ENCODE data around the gene PRKAG3. TPM values are rescaled to one million over a fixed set of nuclear protein-coding genes. Genes with fewer than 3 reads are reported as not detected.
"Not testable (repeated sequence)": the region's sequence is repeated elsewhere in the genome, so short reads cannot be mapped to it uniquely, and the experiment has no call there.

The PRKAG3 gene
- total and polyA plus RNA-seq, 4 donors = 0.08 TPM; not detected in 3

DNA sequence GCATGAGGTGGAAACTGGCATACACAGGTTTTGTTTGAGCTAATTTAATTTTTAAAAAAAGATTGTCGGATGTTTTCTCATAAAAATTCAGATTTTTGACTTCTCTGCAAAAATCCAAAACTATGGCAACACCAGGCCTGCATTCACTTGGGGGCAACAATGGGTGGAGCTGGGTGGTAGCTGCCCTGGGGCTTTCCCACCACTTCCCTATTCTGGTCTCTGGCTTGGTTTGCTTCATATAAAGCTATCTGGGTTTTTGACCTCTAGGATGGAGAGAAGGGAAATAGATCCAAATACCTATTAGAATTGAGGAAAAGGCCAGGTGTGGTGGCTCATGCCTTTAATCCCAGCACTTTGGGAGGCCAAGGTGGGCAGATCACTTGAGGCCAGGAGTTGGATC lies 55.1 kb downstream of the PRKAG3 start:
- H3K27me3 ChIP-seq (ENCODE audit: control insufficient read depth in 4 of 4, insufficient read depth in 4 of 4, low read length in 3 of 4) = no peaks in the 10 kb centered on the region
- H3K9me3 ChIP-seq (ENCODE audit: control insufficient read depth in 4 of 4, low read length in 3 of 4) = peaks cover 0 to 3% (median 0%) of the 10 kb centered on the region in 4 donors
- no peak overlapping the region for H3K27ac ChIP-seq (ENCODE audit: low read depth in 1 of 2, low read length in 2 of 2)
- no peak for TF ChIP-seq FOXA1 (IDR thresholded peaks at IDR 0.05)
- TF ChIP-seq, protein P1, sequence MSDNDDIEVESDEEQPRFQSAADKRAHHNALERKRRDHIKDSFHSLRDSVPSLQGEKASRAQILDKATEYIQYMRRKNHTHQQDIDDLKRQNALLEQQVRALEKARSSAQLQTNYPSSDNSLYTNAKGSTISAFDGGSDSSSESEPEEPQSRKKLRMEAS (IDR thresholded peaks at IDR 0.05) = no peak
- no peak for TF ChIP-seq NR2F2 (IDR thresholded peaks at IDR 0.05)
- no peak for TF ChIP-seq GABPA (IDR thresholded peaks at IDR 0.05 in 1 of 2, conservative IDR thresholded peaks at IDR 0.05 in 1 of 2)
- TF ChIP-seq YY1 (IDR thresholded peaks at IDR 0.05) = no peak
- TF ChIP-seq, protein P2, sequence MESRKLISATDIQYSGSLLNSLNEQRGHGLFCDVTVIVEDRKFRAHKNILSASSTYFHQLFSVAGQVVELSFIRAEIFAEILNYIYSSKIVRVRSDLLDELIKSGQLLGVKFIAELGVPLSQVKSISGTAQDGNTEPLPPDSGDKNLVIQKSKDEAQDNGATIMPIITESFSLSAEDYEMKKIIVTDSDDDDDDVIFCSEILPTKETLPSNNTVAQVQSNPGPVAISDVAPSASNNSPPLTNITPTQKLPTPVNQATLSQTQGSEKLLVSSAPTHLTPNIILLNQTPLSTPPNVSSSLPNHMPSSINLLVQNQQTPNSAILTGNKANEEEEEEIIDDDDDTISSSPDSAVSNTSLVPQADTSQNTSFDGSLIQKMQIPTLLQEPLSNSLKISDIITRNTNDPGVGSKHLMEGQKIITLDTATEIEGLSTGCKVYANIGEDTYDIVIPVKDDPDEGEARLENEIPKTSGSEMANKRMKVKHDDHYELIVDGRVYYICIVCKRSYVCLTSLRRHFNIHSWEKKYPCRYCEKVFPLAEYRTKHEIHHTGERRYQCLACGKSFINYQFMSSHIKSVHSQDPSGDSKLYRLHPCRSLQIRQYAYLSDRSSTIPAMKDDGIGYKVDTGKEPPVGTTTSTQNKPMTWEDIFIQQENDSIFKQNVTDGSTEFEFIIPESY (IDR thresholded peaks at IDR 0.05) = no peak
- TF ChIP-seq, protein P3, sequence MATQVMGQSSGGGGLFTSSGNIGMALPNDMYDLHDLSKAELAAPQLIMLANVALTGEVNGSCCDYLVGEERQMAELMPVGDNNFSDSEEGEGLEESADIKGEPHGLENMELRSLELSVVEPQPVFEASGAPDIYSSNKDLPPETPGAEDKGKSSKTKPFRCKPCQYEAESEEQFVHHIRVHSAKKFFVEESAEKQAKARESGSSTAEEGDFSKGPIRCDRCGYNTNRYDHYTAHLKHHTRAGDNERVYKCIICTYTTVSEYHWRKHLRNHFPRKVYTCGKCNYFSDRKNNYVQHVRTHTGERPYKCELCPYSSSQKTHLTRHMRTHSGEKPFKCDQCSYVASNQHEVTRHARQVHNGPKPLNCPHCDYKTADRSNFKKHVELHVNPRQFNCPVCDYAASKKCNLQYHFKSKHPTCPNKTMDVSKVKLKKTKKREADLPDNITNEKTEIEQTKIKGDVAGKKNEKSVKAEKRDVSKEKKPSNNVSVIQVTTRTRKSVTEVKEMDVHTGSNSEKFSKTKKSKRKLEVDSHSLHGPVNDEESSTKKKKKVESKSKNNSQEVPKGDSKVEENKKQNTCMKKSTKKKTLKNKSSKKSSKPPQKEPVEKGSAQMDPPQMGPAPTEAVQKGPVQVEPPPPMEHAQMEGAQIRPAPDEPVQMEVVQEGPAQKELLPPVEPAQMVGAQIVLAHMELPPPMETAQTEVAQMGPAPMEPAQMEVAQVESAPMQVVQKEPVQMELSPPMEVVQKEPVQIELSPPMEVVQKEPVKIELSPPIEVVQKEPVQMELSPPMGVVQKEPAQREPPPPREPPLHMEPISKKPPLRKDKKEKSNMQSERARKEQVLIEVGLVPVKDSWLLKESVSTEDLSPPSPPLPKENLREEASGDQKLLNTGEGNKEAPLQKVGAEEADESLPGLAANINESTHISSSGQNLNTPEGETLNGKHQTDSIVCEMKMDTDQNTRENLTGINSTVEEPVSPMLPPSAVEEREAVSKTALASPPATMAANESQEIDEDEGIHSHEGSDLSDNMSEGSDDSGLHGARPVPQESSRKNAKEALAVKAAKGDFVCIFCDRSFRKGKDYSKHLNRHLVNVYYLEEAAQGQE (IDR thresholded peaks at IDR 0.05) = no peak
- TF ChIP-seq HNF4G (IDR thresholded peaks at IDR 0.05) = no peak
- TF ChIP-seq, protein P4, sequence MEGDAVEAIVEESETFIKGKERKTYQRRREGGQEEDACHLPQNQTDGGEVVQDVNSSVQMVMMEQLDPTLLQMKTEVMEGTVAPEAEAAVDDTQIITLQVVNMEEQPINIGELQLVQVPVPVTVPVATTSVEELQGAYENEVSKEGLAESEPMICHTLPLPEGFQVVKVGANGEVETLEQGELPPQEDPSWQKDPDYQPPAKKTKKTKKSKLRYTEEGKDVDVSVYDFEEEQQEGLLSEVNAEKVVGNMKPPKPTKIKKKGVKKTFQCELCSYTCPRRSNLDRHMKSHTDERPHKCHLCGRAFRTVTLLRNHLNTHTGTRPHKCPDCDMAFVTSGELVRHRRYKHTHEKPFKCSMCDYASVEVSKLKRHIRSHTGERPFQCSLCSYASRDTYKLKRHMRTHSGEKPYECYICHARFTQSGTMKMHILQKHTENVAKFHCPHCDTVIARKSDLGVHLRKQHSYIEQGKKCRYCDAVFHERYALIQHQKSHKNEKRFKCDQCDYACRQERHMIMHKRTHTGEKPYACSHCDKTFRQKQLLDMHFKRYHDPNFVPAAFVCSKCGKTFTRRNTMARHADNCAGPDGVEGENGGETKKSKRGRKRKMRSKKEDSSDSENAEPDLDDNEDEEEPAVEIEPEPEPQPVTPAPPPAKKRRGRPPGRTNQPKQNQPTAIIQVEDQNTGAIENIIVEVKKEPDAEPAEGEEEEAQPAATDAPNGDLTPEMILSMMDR (IDR thresholded peaks at IDR 0.05; ENCODE audit: low read depth, low read length, missing input control) = no peak
- TF ChIP-seq FOXA2 (IDR thresholded peaks at IDR 0.05) = no peak
- TF ChIP-seq RXRA (IDR thresholded peaks at IDR 0.05) = no peak
- TF ChIP-seq RAD21 (IDR thresholded peaks at IDR 0.05) = no peak
- no peak for TF ChIP-seq HNF4A (conservative IDR thresholded peaks at IDR 0.05)
- TF ChIP-seq, protein P5, sequence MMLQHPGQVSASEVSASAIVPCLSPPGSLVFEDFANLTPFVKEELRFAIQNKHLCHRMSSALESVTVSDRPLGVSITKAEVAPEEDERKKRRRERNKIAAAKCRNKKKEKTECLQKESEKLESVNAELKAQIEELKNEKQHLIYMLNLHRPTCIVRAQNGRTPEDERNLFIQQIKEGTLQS (IDR thresholded peaks at IDR 0.05) = no peak
- no peaks in the 10 kb centered on the region for H3K36me3 ChIP-seq (ENCODE audit: control insufficient read depth in 4 of 4, insufficient read depth in 3 of 4, low read depth in 1 of 4, low read length in 3 of 4)
- no peak overlapping the region for H3K4me3 ChIP-seq (ENCODE audit: low read depth in 1 of 3, low read length in 3 of 3)
- no peak for DNase-seq (ENCODE audit: low spot score)
- WGBS = 95% methylated on average over 1 of the region's 1 CpG
- no peak overlapping the region for H3K9ac ChIP-seq (ENCODE audit: low read depth in 1 of 2, low read length in 2 of 2)
- H3K4me1 ChIP-seq (ENCODE audit: control insufficient read depth in 4 of 4, insufficient read depth in 4 of 4, low read length in 3 of 4) = peaks cover 0 to 15% (median 9%) of the 10 kb centered on the region in 4 donors

DNA sequence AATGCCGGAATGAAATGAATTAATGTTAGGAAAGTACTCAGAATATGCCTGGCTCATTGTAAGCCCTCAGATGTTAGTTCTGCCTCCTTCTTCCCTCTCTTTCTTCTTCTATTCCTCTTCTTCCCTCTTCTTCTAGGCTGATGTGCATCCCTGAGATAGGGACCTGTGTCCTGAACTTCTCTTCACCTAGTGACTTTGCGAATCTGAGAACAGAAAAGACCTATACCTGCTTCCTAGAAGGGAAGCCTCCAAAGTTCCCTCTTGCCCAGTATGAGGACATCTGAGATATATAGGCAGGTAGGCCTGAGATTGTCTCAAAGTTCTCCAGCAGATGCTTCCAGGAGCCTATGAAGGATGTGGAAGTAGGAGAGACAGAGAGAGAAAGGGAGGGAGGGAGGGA lies 57.7 kb downstream of the PRKAG3 start:
- Histone ChIP-seq H3K4me3 (ENCODE audit: low read depth in 1 of 3, low read length in 3 of 3) (no peak overlapping the region), H3K36me3 (ENCODE audit: control insufficient read depth in 4 of 4, insufficient read depth in 3 of 4, low read depth in 1 of 4, low read length in 3 of 4) (no peaks in the 10 kb centered on the region)
- WGBS = 100% methylated on average over 2 of the region's 2 CpGs

DNA sequence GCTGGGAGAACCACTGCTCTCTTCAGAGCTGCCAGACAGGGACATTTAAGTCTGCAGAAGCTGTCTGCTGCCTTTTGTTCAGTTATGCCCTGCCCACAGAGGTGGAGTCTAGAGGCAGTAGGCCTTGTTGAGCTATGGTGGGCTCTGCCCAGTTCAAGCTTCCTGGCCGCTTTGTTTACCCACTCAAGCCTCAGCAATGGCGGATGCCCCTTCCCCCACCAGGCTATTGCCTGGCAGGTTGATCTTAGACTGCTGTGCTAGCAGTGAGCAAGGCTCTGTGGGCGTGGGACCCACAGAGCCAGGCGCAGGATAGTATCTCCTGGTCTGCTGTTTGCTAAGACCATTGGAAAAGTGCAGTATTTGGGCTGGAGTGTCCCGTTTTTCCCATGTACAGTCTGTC lies 58.8 kb downstream of the PRKAG3 start:
- not testable (repeated sequence) for H3K36me3 ChIP-seq (ENCODE audit: control insufficient read depth in 4 of 4, insufficient read depth in 3 of 4, low read depth in 1 of 4, low read length in 3 of 4); H3K9ac ChIP-seq (ENCODE audit: low read depth in 1 of 2, low read length in 2 of 2); DNase-seq (ENCODE audit: low spot score); H3K4me1 ChIP-seq (ENCODE audit: control insufficient read depth in 4 of 4, insufficient read depth in 4 of 4, low read length in 3 of 4); H3K9me3 ChIP-seq (ENCODE audit: control insufficient read depth in 4 of 4, low read length in 3 of 4); H3K27ac ChIP-seq (ENCODE audit: low read depth in 1 of 2, low read length in 2 of 2); H3K4me3 ChIP-seq (ENCODE audit: low read depth in 1 of 3, low read length in 3 of 3); H3K27me3 ChIP-seq (ENCODE audit: control insufficient read depth in 4 of 4, insufficient read depth in 4 of 4, low read length in 3 of 4)
- WGBS = 98% methylated on average over 5 of the region's 5 CpGs

More for the DNA sequence above, 57.7 kb downstream of the PRKAG3 start:
- Histone ChIP-seq H3K9ac (ENCODE audit: low read depth in 1 of 2, low read length in 2 of 2) (no peak overlapping the region), H3K9me3 (ENCODE audit: control insufficient read depth in 4 of 4, low read length in 3 of 4) (peaks cover 0 to 3% (median 0%) of the 10 kb centered on the region in 4 donors), H3K27me3 (ENCODE audit: control insufficient read depth in 4 of 4, insufficient read depth in 4 of 4, low read length in 3 of 4) (no peaks in the 10 kb centered on the region), H3K4me1 (ENCODE audit: control insufficient read depth in 4 of 4, insufficient read depth in 4 of 4, low read length in 3 of 4) (peaks cover 0 to 4% (median 1%) of the 10 kb centered on the region in 4 donors), H3K27ac (ENCODE audit: low read depth in 1 of 2, low read length in 2 of 2) (no peak overlapping the region)
- TF ChIP-seq YY1 (IDR thresholded peaks at IDR 0.05) = no peak
- DNase-seq (ENCODE audit: low spot score) = no peak
